SK-N-SH (cell line): ENCODE measurements around the gene EBP. TPM values are rescaled to one million over a fixed set of nuclear protein-coding genes. Genes with fewer than 3 reads are reported as not detected.

Experiments used
- CTCF ChIA-PET: fragments of 300-600, 350-600 bp; formaldehyde crosslinking; extraction: SDS; loops from one replicate; lab custom pipeline; 2021; lab: Yijun Ruan, JAX
- POLR2A ChIA-PET: fragments of 350-600 bp; sonication (Branson Sonifier 250); formaldehyde crosslinking; extraction: SDS; loops from one replicate; lab custom pipeline; 2020; ENCODE audit warnings: antibody characterized with exemption, inconsistent platforms; lab: Yijun Ruan, JAX
- DNase-seq: peaks from one replicate; pipeline ENCODE4 v3.0.0; 2012
- H2AFZ ChIP-seq: fragments of 200-600 bp; sonication (generic); 2 replicates; pipeline ENCODE4 v1.8.1; 2016; ENCODE audit warnings: antibody characterized with exemption, mild to moderate bottlenecking, low read depth
- H3F3A ChIP-seq: fragments of 200-600 bp; sonication (generic); replicated peaks from 2 replicates; pipeline ENCODE3; 2016; ENCODE audit warnings: antibody characterized with exemption, mild to moderate bottlenecking; ENCODE audit not compliant: insufficient read depth
- H3K27ac ChIP-seq, 2 experiments: fragments of 200-500 bp in 1 of 2; fragments of 200-600 bp in 1 of 2; sonication (Bioruptor generic) in 1 of 2; sonication (generic), shearing (Covaris generic) in 1 of 2; 2 replicates each; pipeline versions ENCODE4 v1.5.1 to v1.6.1; 2014 to 2016; ENCODE audit warnings: low read depth in 2 of 2, inconsistent platforms in 1 of 2, low read length in 1 of 2, mild to moderate bottlenecking in 1 of 2, mixed read lengths in 1 of 2
- H3K27me3 ChIP-seq: fragments of 200-600 bp; sonication (generic), shearing (Covaris generic); 2 replicates; pipeline ENCODE4 v1.6.1; 2016; ENCODE audit warnings: mixed run types; ENCODE audit not compliant: insufficient read depth
- H3K36me3 ChIP-seq, 2 experiments: fragments of 200-500 bp in 1 of 2; fragments of 200-600 bp in 1 of 2; sonication (Bioruptor generic) in 1 of 2; sonication (generic) in 1 of 2; replicated peaks in 1 of 2; 2 replicates each; pipeline versions ENCODE3 to v1.5.1; 2014 to 2016; ENCODE audit warnings: low read length in 1 of 2, mild to moderate bottlenecking in 1 of 2; ENCODE audit not compliant: insufficient read depth in 2 of 2, control insufficient read depth in 1 of 2
- H3K4me1 ChIP-seq, 2 experiments: fragments of 200-500 bp in 1 of 2; fragments of 200-600 bp in 1 of 2; sonication (Bioruptor generic) in 1 of 2; sonication (generic), shearing (Covaris generic) in 1 of 2; 2 replicates each; pipeline versions ENCODE4 v1.5.1 to v1.6.1; 2014 to 2016; ENCODE audit warnings: low read depth in 1 of 2, low read length in 1 of 2, mixed run types in 1 of 2; ENCODE audit not compliant: insufficient read depth in 2 of 2, control insufficient read depth in 1 of 2
- H3K4me2 ChIP-seq: fragments of 200-600 bp; sonication (generic), shearing (Covaris generic); 2 replicates; pipeline ENCODE4 v1.6.1; 2017; ENCODE audit warnings: mixed run types
- H3K4me3 ChIP-seq, 2 experiments: fragments of 200-500 bp in 1 of 2; fragments of 200-600 bp in 1 of 2; sonication (Bioruptor generic) in 1 of 2; sonication (generic), shearing (Covaris generic) in 1 of 2; 2 replicates each; pipeline versions ENCODE4 v1.5.1 to v1.8.1; 2014 to 2016; ENCODE audit warnings: low read depth in 2 of 2, inconsistent platforms in 1 of 2, low read length in 1 of 2, mild to moderate bottlenecking in 1 of 2, mixed read lengths in 1 of 2, moderate library complexity in 1 of 2
- H3K79me2 ChIP-seq: fragments of 200-600 bp; sonication (generic); 2 replicates; pipeline ENCODE4 v1.8.1; 2017; ENCODE audit warnings: mild to moderate bottlenecking; ENCODE audit not compliant: insufficient read depth
- H3K9ac ChIP-seq: fragments of 200-600 bp; sonication (generic); 2 replicates; pipeline ENCODE4 v1.6.1; 2017; ENCODE audit warnings: mixed run types
- H3K9me2 ChIP-seq: fragments of 200-600 bp; sonication (generic); 2 replicates; pipeline ENCODE4 v1.6.1; 2017; ENCODE audit warnings: mixed run types
- H3K9me3 ChIP-seq: fragments of 200-600 bp; sonication (generic); 2 replicates; pipeline ENCODE4 v1.6.1; 2017; ENCODE audit warnings: mixed run types, mild to moderate bottlenecking, moderate library complexity
- H4K20me1 ChIP-seq: fragments of 200-600 bp; sonication (generic); 2 replicates; pipeline ENCODE4 v1.6.1; 2017; ENCODE audit warnings: mild to moderate bottlenecking, mixed run types; ENCODE audit not compliant: insufficient read depth
- CHD2 ChIP-seq: fragments of 150-350 bp; IDR thresholded peaks from 2 replicates; pipeline ENCODE4 v1.6.1; 2018; ENCODE audit warnings: low read length; ENCODE audit not compliant: partially characterized antibody
- FOXJ3 ChIP-seq: sonication (generic); formaldehyde crosslinking; IDR thresholded peaks from 2 replicates; pipeline ENCODE4 v1.5.1; 2020; ENCODE audit warnings: mild to moderate bottlenecking, missing genetic modification reagents
- FOXM1 ChIP-seq: IDR thresholded peaks from 2 replicates; pipeline ENCODE4 v1.4.0; 2012; ENCODE audit warnings: low read depth, mild to moderate bottlenecking
- MXI1 ChIP-seq: IDR thresholded peaks from 2 replicates; pipeline ENCODE4 v1.6.1; 2012; ENCODE audit warnings: mild to moderate bottlenecking, low read depth, low read length, improper control_type of control experiment
- NRF1 ChIP-seq: IDR thresholded peaks from 2 replicates; pipeline ENCODE4 v1.6.1; 2012; ENCODE audit warnings: low read depth, mild to moderate bottlenecking, low read length
- RAD21 ChIP-seq: IDR thresholded peaks from 2 replicates; pipeline ENCODE4 v1.6.1; 2012; ENCODE audit warnings: mild to moderate bottlenecking, low read length
- RXRA ChIP-seq: IDR thresholded peaks from 2 replicates; pipeline ENCODE4 v1.4.0; 2012; ENCODE audit warnings: low read depth, mild to moderate bottlenecking, borderline replicate concordance
- SMC3 ChIP-seq: IDR thresholded peaks from 2 replicates; pipeline ENCODE4 v1.6.1; 2012; ENCODE audit warnings: low read depth, low read length, improper control_type of control experiment
- TAF1 ChIP-seq: IDR thresholded peaks from 2 replicates; pipeline ENCODE4 v1.6.1; 2012; ENCODE audit warnings: low read depth, mild to moderate bottlenecking, low read length, moderate library complexity, borderline replicate concordance
- WGBS: methylation state at CpG from one replicate; pipeline ENCODE4 v1.1.6; 2017; ENCODE audit warnings: low lambda C conversion rate; 5-methylcytosine and 5-hydroxymethylcytosine counted together
- polyA plus RNA-seq, 3 experiments: library from polyadenylated mRNA; depleted of rRNA; stranded (reverse); fragments of >200 nt; gene quantifications; 2 replicates each; pipeline ENCODE4 v1.2.3, GENCODE V29; 2012
- TF ChIP-seq, protein P1 (sequence below): fragments of 200-600 bp; sonication (generic); IDR thresholded peaks from 2 replicates; pipeline ENCODE4 v1.6.1; 2017; ENCODE audit warnings: antibody characterized with exemption, mild to moderate bottlenecking, moderate library complexity
- TF ChIP-seq, protein P2 (sequence below): IDR thresholded peaks from 2 replicates; pipeline ENCODE4; 2012
- TF ChIP-seq, protein P3 (sequence below): IDR thresholded peaks from 2 replicates; pipeline ENCODE4 v1.4.0; 2012; ENCODE audit warnings: low read depth
- TF ChIP-seq, protein P4 (sequence below): IDR thresholded peaks from 2 replicates; pipeline ENCODE4 v1.4.0; 2012; ENCODE audit warnings: low read depth, borderline replicate concordance
- TF ChIP-seq, protein P5 (sequence below): fragments of 150-350 bp; IDR thresholded peaks from 2 replicates; pipeline ENCODE4 v1.6.1; 2017; ENCODE audit warnings: antibody characterized with exemption, low read length, low read depth, borderline replicate concordance

EBP gene
- polyA plus RNA-seq, 1 of the 3 experiments (the other 2 are of a cell fraction) = 30.2 TPM

DNA sequence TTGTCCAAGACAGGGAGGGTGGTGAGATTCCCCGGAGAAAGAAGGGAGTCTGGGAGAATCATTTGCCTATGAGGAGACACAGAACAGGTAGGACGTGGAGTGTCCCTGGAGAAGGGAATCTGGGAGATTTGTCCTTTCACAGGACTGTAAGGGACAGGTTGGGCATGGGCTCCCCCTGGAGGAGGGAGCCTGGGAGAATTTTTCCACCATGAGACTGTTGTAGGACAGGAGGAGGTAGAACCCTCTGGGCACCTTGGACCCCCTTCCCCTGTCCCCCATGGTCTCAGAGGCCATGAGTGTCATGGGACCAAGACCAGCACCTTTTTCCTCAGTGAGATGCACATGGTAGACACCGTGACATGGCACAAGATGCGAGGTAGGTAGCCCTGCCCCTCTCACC lies 10.0 kb upstream of the EBP start:
- peak; percentile 45 for DNase-seq
- Histone ChIP-seq H3K4me1 (peaks cover 0 to 25% of the 10 kb centered on the region in 2 experiments; a peak in 1 of 4 replicates), H3K27ac (no peak overlapping the region), H3K79me2 (no peaks in the 10 kb centered on the region), H3K4me3 (no peak overlapping the region), H3K27me3 (no peaks in the 10 kb centered on the region), H3F3A (no peaks in the 10 kb centered on the region), H3K36me3 (no peaks in the 10 kb centered on the region), H3K9ac (no peak overlapping the region), H3K9me2 (no peaks in the 10 kb centered on the region), H4K20me1 (no peaks in the 10 kb centered on the region), H3K4me2 (no peak overlapping the region), H3K9me3 (no peaks in the 10 kb centered on the region), H2AFZ (no peak overlapping the region)
- TF ChIP-seq NRF1 (no peak), FOXJ3 (no peak), TAF1 (no peak), SMC3 (peak; percentile 39), CHD2 (no peak), MXI1 (no peak), RXRA (no peak), RAD21 (peak; percentile 57)
- TF ChIP-seq, protein P1, sequence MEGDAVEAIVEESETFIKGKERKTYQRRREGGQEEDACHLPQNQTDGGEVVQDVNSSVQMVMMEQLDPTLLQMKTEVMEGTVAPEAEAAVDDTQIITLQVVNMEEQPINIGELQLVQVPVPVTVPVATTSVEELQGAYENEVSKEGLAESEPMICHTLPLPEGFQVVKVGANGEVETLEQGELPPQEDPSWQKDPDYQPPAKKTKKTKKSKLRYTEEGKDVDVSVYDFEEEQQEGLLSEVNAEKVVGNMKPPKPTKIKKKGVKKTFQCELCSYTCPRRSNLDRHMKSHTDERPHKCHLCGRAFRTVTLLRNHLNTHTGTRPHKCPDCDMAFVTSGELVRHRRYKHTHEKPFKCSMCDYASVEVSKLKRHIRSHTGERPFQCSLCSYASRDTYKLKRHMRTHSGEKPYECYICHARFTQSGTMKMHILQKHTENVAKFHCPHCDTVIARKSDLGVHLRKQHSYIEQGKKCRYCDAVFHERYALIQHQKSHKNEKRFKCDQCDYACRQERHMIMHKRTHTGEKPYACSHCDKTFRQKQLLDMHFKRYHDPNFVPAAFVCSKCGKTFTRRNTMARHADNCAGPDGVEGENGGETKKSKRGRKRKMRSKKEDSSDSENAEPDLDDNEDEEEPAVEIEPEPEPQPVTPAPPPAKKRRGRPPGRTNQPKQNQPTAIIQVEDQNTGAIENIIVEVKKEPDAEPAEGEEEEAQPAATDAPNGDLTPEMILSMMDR = peak; percentile 46
- TF ChIP-seq, protein P2, sequence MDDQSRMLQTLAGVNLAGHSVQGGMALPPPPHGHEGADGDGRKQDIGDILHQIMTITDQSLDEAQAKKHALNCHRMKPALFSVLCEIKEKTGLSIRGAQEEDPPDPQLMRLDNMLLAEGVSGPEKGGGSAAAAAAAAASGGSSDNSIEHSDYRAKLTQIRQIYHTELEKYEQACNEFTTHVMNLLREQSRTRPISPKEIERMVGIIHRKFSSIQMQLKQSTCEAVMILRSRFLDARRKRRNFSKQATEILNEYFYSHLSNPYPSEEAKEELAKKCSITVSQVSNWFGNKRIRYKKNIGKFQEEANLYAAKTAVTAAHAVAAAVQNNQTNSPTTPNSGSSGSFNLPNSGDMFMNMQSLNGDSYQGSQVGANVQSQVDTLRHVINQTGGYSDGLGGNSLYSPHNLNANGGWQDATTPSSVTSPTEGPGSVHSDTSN = no peak
- TF ChIP-seq, protein P3, sequence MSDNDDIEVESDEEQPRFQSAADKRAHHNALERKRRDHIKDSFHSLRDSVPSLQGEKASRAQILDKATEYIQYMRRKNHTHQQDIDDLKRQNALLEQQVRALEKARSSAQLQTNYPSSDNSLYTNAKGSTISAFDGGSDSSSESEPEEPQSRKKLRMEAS = no peak
- ChIA-PET POLR2A (no interaction called here), CTCF (no interaction called here)
- WGBS = 13% methylated on average over 2 of the region's 4 CpGs

DNA sequence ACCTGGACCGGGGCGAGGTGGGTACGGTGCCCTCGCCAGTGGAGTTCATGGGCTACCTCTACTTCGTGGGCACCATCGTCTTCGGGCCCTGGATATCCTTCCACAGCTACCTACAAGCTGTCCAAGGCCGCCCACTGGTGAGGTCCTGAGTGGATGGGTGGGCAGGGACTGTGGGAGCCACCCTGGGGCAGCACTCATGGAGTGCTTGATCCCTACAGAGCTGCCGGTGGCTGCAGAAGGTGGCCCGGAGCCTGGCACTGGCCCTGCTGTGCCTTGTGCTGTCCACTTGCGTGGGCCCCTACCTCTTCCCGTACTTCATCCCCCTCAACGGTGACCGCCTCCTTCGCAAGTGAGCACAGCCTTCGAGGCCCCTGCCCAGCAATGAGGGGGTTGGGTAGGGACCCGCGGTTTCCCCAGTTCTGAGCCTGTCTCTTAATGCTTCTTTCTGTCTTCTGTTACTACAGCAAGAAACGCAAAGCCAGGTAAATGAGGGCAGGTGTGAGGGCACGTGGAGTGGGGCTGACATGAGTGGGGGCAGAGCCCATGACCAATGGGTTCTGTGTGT lies 9.2 kb upstream of the EBP start:
- Histone ChIP-seq H3K9ac (no peak overlapping the region), H3F3A (no peaks in the 10 kb centered on the region), H3K27ac (no peak overlapping the region), H3K4me1 (peaks cover 0 to 25% of the 10 kb centered on the region in 2 experiments; a peak in 1 of 4 replicates), H3K4me3 (no peak overlapping the region), H4K20me1 (no peaks in the 10 kb centered on the region), H3K79me2 (no peaks in the 10 kb centered on the region), H2AFZ (no peak overlapping the region), H3K36me3 (no peaks in the 10 kb centered on the region), H3K9me2 (no peaks in the 10 kb centered on the region), H3K4me2 (no peak overlapping the region), H3K9me3 (no peaks in the 10 kb centered on the region), H3K27me3 (no peaks in the 10 kb centered on the region)
- 55% methylated on average over 16 of the region's 20 CpGs for WGBS
- POLR2A ChIA-PET = no interaction called here
- DNase-seq = no peak
- no peak for TF ChIP-seq MXI1
- TF ChIP-seq FOXM1 = no peak
- TF ChIP-seq, protein P4, sequence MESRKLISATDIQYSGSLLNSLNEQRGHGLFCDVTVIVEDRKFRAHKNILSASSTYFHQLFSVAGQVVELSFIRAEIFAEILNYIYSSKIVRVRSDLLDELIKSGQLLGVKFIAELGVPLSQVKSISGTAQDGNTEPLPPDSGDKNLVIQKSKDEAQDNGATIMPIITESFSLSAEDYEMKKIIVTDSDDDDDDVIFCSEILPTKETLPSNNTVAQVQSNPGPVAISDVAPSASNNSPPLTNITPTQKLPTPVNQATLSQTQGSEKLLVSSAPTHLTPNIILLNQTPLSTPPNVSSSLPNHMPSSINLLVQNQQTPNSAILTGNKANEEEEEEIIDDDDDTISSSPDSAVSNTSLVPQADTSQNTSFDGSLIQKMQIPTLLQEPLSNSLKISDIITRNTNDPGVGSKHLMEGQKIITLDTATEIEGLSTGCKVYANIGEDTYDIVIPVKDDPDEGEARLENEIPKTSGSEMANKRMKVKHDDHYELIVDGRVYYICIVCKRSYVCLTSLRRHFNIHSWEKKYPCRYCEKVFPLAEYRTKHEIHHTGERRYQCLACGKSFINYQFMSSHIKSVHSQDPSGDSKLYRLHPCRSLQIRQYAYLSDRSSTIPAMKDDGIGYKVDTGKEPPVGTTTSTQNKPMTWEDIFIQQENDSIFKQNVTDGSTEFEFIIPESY = no peak
- TF ChIP-seq, protein P5, sequence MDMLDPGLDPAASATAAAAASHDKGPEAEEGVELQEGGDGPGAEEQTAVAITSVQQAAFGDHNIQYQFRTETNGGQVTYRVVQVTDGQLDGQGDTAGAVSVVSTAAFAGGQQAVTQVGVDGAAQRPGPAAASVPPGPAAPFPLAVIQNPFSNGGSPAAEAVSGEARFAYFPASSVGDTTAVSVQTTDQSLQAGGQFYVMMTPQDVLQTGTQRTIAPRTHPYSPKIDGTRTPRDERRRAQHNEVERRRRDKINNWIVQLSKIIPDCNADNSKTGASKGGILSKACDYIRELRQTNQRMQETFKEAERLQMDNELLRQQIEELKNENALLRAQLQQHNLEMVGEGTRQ = no peak
- no peak for TF ChIP-seq RAD21
- CTCF ChIA-PET = no interaction called here
